Measurements from ENCODE around the gene THSD7B. TPM values are rescaled to one million over a fixed set of nuclear protein-coding genes. Genes with fewer than 3 reads are reported as not detected.

THSD7B gene
- polyA plus RNA-seq, 1 experiment: not detected

- H3K9me3 ChIP-seq (ENCODE audit: control insufficient read depth, insufficient read depth, low read length): peaks cover 11% of the 10 kb centered on the region
- no peak overlapping the region for H3K27ac ChIP-seq (ENCODE audit: low read depth, low read length)
- H3K4me3 ChIP-seq (ENCODE audit: low read depth, low read length): no peak overlapping the region
- DNase-seq (ENCODE audit: low read depth, low spot score): no peak
- no peaks in the 10 kb centered on the region for H3K27me3 ChIP-seq (ENCODE audit: control insufficient read depth, insufficient read depth, low read length)
- TF ChIP-seq, protein P1, sequence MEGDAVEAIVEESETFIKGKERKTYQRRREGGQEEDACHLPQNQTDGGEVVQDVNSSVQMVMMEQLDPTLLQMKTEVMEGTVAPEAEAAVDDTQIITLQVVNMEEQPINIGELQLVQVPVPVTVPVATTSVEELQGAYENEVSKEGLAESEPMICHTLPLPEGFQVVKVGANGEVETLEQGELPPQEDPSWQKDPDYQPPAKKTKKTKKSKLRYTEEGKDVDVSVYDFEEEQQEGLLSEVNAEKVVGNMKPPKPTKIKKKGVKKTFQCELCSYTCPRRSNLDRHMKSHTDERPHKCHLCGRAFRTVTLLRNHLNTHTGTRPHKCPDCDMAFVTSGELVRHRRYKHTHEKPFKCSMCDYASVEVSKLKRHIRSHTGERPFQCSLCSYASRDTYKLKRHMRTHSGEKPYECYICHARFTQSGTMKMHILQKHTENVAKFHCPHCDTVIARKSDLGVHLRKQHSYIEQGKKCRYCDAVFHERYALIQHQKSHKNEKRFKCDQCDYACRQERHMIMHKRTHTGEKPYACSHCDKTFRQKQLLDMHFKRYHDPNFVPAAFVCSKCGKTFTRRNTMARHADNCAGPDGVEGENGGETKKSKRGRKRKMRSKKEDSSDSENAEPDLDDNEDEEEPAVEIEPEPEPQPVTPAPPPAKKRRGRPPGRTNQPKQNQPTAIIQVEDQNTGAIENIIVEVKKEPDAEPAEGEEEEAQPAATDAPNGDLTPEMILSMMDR (IDR thresholded peaks at IDR 0.05; ENCODE audit: low read depth, low read length): no peak
- POLR2A ChIA-PET: no interaction called here
- CTCF ChIA-PET: no interaction called here
These were observed 346.6 kb downstream of the THSD7B start for GRCh38 chr2:137111896-137112295.

DNA sequence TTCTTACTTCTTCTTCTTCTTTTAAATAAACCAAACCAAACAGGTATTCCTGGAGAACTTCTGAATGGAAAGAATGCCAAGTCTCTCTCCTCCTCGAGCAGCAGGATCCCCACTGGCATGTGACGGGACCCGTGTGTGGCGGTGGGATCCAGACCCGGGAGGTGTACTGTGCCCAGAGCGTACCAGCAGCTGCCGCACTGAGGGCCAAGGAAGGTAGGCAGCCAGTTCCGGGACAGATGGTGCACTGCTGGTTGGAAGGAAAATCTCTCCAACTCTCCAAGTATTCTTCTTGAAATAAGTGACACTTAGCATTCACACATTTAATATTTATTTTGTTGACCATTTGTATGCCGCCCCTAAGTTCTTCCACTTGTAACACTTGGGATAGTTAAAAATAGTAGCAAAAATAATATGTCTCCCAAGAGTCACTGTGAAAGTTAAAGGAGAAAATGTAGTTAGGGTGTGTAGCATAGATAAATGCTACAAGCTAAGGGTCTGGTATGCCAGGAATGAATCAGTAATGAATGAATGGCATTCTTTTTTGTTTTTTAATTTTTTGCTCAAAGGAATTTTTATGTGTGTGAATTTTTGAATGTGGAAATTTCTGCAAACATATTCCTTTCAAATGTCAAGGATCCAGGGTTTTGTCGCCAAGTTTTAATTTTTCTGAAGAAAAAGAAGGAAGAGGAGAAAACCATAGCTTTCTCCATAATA lies 349.9 kb downstream of the THSD7B start:
- no peaks in the 10 kb centered on the region for H3K27me3 ChIP-seq (ENCODE audit: control insufficient read depth, insufficient read depth, low read length)
- no peak for DNase-seq (ENCODE audit: low read depth, low spot score)
- ChIA-PET POLR2A (no interaction called here), CTCF (no interaction called here)
- no peak overlapping the region for H3K4me3 ChIP-seq (ENCODE audit: low read depth, low read length)
- TF ChIP-seq, protein P1 (IDR thresholded peaks at IDR 0.05; ENCODE audit: low read depth, low read length): no peak
- H3K27ac ChIP-seq (ENCODE audit: low read depth, low read length): no peak overlapping the region
- peaks cover 5% of the 10 kb centered on the region for H3K9me3 ChIP-seq (ENCODE audit: control insufficient read depth, insufficient read depth, low read length)

- Histone ChIP-seq H3K9me3 (ENCODE audit: control insufficient read depth, insufficient read depth, low read length) (peaks cover 5% of the 10 kb centered on the region), H3K27ac (ENCODE audit: low read depth, low read length) (no peak overlapping the region), H3K27me3 (ENCODE audit: control insufficient read depth, insufficient read depth, low read length) (no peaks in the 10 kb centered on the region), H3K4me3 (ENCODE audit: low read depth, low read length) (no peak overlapping the region)
- ChIA-PET POLR2A (no interaction called here), CTCF (no interaction called here)
- TF ChIP-seq, protein P1 (IDR thresholded peaks at IDR 0.05; ENCODE audit: low read depth, low read length): no peak
- no peak for DNase-seq (ENCODE audit: low read depth, low spot score)
These were observed 350.4 kb downstream of the THSD7B start for GRCh38 chr2:137115795-137116089.

DNA sequence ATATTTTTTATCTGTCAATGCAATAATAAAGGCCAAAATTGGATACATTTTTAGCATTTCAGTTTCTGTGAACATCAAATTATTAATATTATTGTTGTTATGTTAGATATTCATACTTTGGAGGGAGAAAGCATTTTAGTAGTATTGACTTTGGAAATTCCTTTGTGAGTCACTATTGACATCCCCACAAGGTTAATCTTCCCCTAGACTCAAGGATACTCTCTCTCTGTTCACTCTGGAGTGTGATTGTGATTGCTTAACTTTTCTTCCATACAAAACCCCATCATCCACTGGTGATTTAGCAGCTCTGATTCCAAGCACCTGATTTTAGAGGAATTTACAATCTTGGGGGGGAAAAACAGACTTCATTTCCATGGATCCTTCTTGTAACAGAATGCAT lies 352.0 kb downstream of the THSD7B start:
- POLR2A ChIA-PET: no interaction called here
- CTCF ChIA-PET: no interaction called here
- H3K4me3 ChIP-seq (ENCODE audit: low read depth, low read length): no peak overlapping the region
- TF ChIP-seq, protein P1 (IDR thresholded peaks at IDR 0.05; ENCODE audit: low read depth, low read length): no peak
- no peak for DNase-seq (ENCODE audit: low read depth, low spot score)
- H3K27me3 ChIP-seq (ENCODE audit: control insufficient read depth, insufficient read depth, low read length): no peaks in the 10 kb centered on the region
- H3K27ac ChIP-seq (ENCODE audit: low read depth, low read length): no peak overlapping the region
- peaks cover 3% of the 10 kb centered on the region for H3K9me3 ChIP-seq (ENCODE audit: control insufficient read depth, insufficient read depth, low read length)

DNA sequence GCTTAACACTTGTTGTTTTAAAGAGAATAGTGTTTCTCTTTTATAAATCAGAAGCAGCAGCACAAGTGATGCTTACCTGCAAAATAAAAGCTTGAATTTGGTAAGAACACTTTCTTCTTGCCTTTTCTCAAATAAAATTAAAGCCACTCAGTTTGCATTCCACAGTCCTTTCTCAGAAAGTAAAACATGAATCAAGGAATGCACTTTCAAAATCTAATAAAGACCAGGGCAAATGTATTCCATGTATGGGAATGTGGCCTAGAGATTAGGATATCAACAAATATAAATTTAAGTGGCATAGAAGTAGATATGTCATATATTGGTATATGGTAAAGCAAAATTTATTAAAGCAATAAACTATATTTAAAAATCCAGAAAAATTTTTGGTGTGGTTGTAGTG lies 352.8 kb downstream of the THSD7B start:
- peaks cover 6% of the 10 kb centered on the region for H3K9me3 ChIP-seq (ENCODE audit: control insufficient read depth, insufficient read depth, low read length)
- no peak overlapping the region for H3K4me3 ChIP-seq (ENCODE audit: low read depth, low read length)
- TF ChIP-seq, protein P1 (IDR thresholded peaks at IDR 0.05; ENCODE audit: low read depth, low read length): no peak
- CTCF ChIA-PET: no interaction called here
- H3K27me3 ChIP-seq (ENCODE audit: control insufficient read depth, insufficient read depth, low read length): no peaks in the 10 kb centered on the region
- DNase-seq (ENCODE audit: low read depth, low spot score): no peak
- POLR2A ChIA-PET: no interaction called here
- no peak overlapping the region for H3K27ac ChIP-seq (ENCODE audit: low read depth, low read length)

Data from AG04450 (cell line).